Measurements from ENCODE around the gene LRP5.

Gene LRP5

DNA sequence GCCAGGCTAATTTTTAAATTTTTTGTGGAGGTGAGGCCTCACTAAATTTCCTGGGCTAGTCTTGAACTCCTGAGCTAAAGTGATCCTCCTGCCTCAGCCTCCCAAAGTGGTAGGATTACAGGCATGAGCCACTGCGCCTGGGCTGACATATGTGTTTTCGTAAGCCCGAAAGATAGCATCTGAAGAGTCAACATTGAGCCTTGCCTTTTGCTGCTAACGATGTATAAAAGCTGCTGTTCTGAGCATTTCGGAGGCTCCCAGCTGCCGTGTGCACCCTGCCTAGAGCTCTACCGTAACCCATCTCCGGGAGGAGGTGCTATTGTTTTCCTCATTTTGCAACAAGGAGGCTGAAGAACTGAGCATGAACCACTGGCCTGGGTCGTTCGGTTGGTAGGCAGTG is 130.0 kb downstream of the LRP5 start:
- no peaks in the 10 kb centered on the region for H3K36me3 ChIP-seq (ENCODE audit: control insufficient read depth, insufficient read depth, low read length)

DNA sequence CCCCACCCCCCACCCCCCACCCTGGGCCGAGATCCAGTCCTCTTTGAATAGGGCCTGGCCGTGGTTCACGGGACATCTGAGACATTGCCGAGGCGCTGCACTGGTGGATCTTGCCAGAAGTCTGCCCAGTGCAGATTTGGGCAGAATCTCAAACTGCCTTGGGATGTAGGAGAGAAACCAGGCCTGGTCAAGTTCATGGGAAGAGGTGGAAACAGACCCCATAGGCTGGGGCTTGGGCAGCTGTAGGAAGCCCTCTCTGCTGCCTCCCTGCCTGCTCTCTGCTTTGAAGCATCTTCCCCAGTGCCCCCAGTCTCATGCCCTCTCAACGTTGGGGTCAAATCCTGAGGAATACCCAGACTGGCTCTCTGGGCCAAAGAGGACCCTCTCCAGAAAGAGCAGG is 132.2 kb downstream of the LRP5 start:
- TF ChIP-seq, protein P1, sequence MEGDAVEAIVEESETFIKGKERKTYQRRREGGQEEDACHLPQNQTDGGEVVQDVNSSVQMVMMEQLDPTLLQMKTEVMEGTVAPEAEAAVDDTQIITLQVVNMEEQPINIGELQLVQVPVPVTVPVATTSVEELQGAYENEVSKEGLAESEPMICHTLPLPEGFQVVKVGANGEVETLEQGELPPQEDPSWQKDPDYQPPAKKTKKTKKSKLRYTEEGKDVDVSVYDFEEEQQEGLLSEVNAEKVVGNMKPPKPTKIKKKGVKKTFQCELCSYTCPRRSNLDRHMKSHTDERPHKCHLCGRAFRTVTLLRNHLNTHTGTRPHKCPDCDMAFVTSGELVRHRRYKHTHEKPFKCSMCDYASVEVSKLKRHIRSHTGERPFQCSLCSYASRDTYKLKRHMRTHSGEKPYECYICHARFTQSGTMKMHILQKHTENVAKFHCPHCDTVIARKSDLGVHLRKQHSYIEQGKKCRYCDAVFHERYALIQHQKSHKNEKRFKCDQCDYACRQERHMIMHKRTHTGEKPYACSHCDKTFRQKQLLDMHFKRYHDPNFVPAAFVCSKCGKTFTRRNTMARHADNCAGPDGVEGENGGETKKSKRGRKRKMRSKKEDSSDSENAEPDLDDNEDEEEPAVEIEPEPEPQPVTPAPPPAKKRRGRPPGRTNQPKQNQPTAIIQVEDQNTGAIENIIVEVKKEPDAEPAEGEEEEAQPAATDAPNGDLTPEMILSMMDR (IDR thresholded peaks at IDR 0.05): no peak
- H3K9me3 ChIP-seq (ENCODE audit: control insufficient read depth, low read length): no peaks in the 10 kb centered on the region
- H3K27me3 ChIP-seq (ENCODE audit: control insufficient read depth, insufficient read depth, low read length): no peaks in the 10 kb centered on the region
- H3K4me1 ChIP-seq: no peaks in the 10 kb centered on the region
- H3K4me3 ChIP-seq (ENCODE audit: low read depth, low read length): no peak overlapping the region
- H3K79me2 ChIP-seq: no peaks in the 10 kb centered on the region
- H2AFZ ChIP-seq: no peak overlapping the region
- no peak overlapping the region for H3K9ac ChIP-seq
- no peaks in the 10 kb centered on the region for H3K36me3 ChIP-seq (ENCODE audit: control insufficient read depth, insufficient read depth, low read length)
- no peak overlapping the region for H3K27ac ChIP-seq
- no peak overlapping the region for H3K4me2 ChIP-seq (ENCODE audit: low read length)

More for the DNA sequence above, 130.0 kb downstream of the LRP5 start:
- Histone ChIP-seq H3K4me1 (no peaks in the 10 kb centered on the region), H2AFZ (no peak overlapping the region), H3K9me3 (ENCODE audit: control insufficient read depth, low read length) (no peaks in the 10 kb centered on the region), H3K4me3 (ENCODE audit: low read depth, low read length) (no peak overlapping the region), H3K27ac (no peak overlapping the region), H3K4me2 (ENCODE audit: low read length) (no peak overlapping the region), H3K9ac (no peak overlapping the region), H3K27me3 (ENCODE audit: control insufficient read depth, insufficient read depth, low read length) (no peaks in the 10 kb centered on the region), H3K79me2 (no peaks in the 10 kb centered on the region)
- TF ChIP-seq, protein P1 (IDR thresholded peaks at IDR 0.05): no peak

DNA sequence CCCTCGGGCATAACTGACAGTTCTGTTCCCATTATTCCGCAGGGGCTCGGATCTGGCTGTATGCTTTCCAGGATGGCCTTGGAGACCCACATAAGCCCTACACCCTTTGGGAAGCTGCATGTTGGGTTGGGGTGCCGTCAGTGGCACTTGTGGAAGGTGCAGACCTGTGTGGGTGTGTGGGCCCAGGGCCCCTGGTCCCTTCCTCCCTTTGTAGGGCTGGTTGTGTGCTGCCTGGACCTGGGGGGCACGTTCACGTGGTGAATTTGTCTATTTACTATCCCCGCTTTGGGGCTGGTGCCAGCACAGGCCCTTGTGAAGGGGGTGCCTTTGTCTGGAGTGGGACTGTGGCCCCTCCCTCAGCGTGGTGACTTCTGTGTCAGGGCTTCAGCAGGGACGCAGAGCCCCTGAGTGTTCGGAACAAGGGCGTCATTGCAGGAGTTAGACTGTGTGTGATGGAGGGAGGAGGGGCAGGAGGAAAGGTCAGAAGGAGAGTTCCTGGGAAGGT is 133.2 kb downstream of the LRP5 start:
- TF ChIP-seq, protein P1 (IDR thresholded peaks at IDR 0.05): no peak
- no peak overlapping the region for H2AFZ ChIP-seq
- H3K36me3 ChIP-seq (ENCODE audit: control insufficient read depth, insufficient read depth, low read length): no peaks in the 10 kb centered on the region
- H3K9ac ChIP-seq: no peak overlapping the region
- H3K27ac ChIP-seq: no peak overlapping the region
- H3K4me2 ChIP-seq (ENCODE audit: low read length): no peak overlapping the region
- no peaks in the 10 kb centered on the region for H3K9me3 ChIP-seq (ENCODE audit: control insufficient read depth, low read length)
- H3K4me1 ChIP-seq: no peaks in the 10 kb centered on the region
- H3K27me3 ChIP-seq (ENCODE audit: control insufficient read depth, insufficient read depth, low read length): no peaks in the 10 kb centered on the region
- H3K79me2 ChIP-seq: no peaks in the 10 kb centered on the region
- H3K4me3 ChIP-seq (ENCODE audit: low read depth, low read length): no peak overlapping the region

DNA sequence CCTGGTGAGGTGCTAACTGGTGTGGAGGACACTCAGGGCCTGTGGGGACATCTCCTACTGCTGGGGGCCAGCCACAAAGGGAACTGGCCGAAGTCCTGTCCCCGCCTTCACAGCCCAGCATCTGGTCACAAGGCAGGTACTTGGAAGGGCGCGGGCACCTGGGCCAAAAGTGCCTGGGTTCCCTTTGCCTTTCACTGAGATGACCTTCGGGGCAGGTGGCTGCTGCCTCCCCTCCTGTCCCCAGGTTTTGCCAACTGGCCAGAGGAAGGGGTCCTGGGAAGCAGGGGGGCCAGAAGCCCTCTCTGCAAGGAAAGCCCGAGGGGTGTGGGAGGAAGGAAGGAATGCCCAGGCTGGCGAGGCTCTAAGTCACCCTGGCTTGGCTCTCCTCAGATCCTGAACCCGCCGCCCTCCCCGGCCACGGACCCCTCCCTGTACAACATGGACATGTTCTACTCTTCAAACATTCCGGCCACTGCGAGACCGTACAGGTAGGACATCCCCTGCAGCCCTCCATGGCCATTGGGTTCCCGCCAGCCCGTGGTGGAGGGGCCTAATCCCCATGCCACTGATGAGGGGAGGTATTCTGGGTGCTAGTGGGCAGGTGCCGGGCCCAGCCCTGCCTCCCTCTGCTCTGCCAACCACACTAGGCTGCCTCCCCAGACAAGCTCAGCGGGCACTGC is 133.8 kb downstream of the LRP5 start:
- Histone ChIP-seq H2AFZ (no peak overlapping the region), H3K27me3 (ENCODE audit: control insufficient read depth, insufficient read depth, low read length) (no peaks in the 10 kb centered on the region), H3K4me2 (ENCODE audit: low read length) (no peak overlapping the region), H3K36me3 (ENCODE audit: control insufficient read depth, insufficient read depth, low read length) (no peaks in the 10 kb centered on the region), H3K4me1 (no peaks in the 10 kb centered on the region), H3K27ac (no peak overlapping the region), H3K79me2 (no peaks in the 10 kb centered on the region), H3K9me3 (ENCODE audit: control insufficient read depth, low read length) (no peaks in the 10 kb centered on the region), H3K9ac (no peak overlapping the region), H3K4me3 (ENCODE audit: low read depth, low read length) (no peak overlapping the region)
- TF ChIP-seq, protein P1 (IDR thresholded peaks at IDR 0.05): no peak
